Measurements from ENCODE around the gene FAM117B.
"Not testable (repeated sequence)": the region's sequence is repeated elsewhere in the genome, so short reads cannot be mapped to it uniquely, and the experiment has no call there.

FAM117B gene

GRCh38 chr2:202780514-202781021 lies 145.8 kb downstream of the FAM117B start:
- DNase-seq (ENCODE audit: low read depth, low spot score), result no peak
- no peaks in the 10 kb centered on the region for H3K27me3 ChIP-seq (ENCODE audit: insufficient read depth, insufficient read length)
- no peak overlapping the region for H3K4me3 ChIP-seq (ENCODE audit: insufficient read length, low read depth)
- H3K9me3 ChIP-seq (ENCODE audit: insufficient read depth, low read length), result no peaks in the 10 kb centered on the region
- no peak overlapping the region for H3K9ac ChIP-seq (ENCODE audit: insufficient read length, low read depth)
- H3K4me1 ChIP-seq (ENCODE audit: insufficient read depth, insufficient read length), result no peaks in the 10 kb centered on the region
- no peaks in the 10 kb centered on the region for H3K36me3 ChIP-seq (ENCODE audit: insufficient read depth, insufficient read length, low read length)
- TF ChIP-seq SUZ12 (IDR thresholded peaks at IDR 0.05; ENCODE audit: extremely low read depth, insufficient read depth, insufficient read length) (no peak), ZNF274 (IDR thresholded peaks at IDR 0.05; ENCODE audit: low read depth, low read length) (no peak), YY1 (IDR thresholded peaks at IDR 0.05; ENCODE audit: insufficient read depth, insufficient read length) (no peak)

- H3K9me3 ChIP-seq (ENCODE audit: insufficient read depth, low read length), result no peaks in the 10 kb centered on the region
- H3K36me3 ChIP-seq (ENCODE audit: insufficient read depth, insufficient read length, low read length), result no peaks in the 10 kb centered on the region
- TF ChIP-seq ZNF274 (IDR thresholded peaks at IDR 0.05; ENCODE audit: low read depth, low read length) (no peak), YY1 (IDR thresholded peaks at IDR 0.05; ENCODE audit: insufficient read depth, insufficient read length) (no peak), SUZ12 (IDR thresholded peaks at IDR 0.05; ENCODE audit: extremely low read depth, insufficient read depth, insufficient read length) (no peak)
- H3K4me1 ChIP-seq (ENCODE audit: insufficient read depth, insufficient read length), result no peaks in the 10 kb centered on the region
- no peaks in the 10 kb centered on the region for H3K27me3 ChIP-seq (ENCODE audit: insufficient read depth, insufficient read length)
- no peak for DNase-seq (ENCODE audit: low read depth, low spot score)
- H3K9ac ChIP-seq (ENCODE audit: insufficient read length, low read depth), result no peak overlapping the region
- H3K4me3 ChIP-seq (ENCODE audit: insufficient read length, low read depth), result no peak overlapping the region
These were observed 148.3 kb downstream of the FAM117B start for GRCh38 chr2:202782940-202783558.

GRCh38 chr2:202786842-202787241 lies 152.1 kb downstream of the FAM117B start:
- H3K9me3 ChIP-seq (ENCODE audit: insufficient read depth, low read length), result no peaks in the 10 kb centered on the region
- no peak for DNase-seq (ENCODE audit: low read depth, low spot score)
- no peaks in the 10 kb centered on the region for H3K4me1 ChIP-seq (ENCODE audit: insufficient read depth, insufficient read length)
- H3K27me3 ChIP-seq (ENCODE audit: insufficient read depth, insufficient read length), result no peaks in the 10 kb centered on the region
- TF ChIP-seq SUZ12 (IDR thresholded peaks at IDR 0.05; ENCODE audit: extremely low read depth, insufficient read depth, insufficient read length) (no peak), YY1 (IDR thresholded peaks at IDR 0.05; ENCODE audit: insufficient read depth, insufficient read length) (no peak), ZNF274 (IDR thresholded peaks at IDR 0.05; ENCODE audit: low read depth, low read length) (no peak)
- no peak overlapping the region for H3K4me3 ChIP-seq (ENCODE audit: insufficient read length, low read depth)
- H3K9ac ChIP-seq (ENCODE audit: insufficient read length, low read depth), result no peak overlapping the region
- H3K36me3 ChIP-seq (ENCODE audit: insufficient read depth, insufficient read length, low read length), result no peaks in the 10 kb centered on the region

- no peaks in the 10 kb centered on the region for H3K9me3 ChIP-seq (ENCODE audit: insufficient read depth, low read length)
- H3K27me3 ChIP-seq (ENCODE audit: insufficient read depth, insufficient read length), result no peaks in the 10 kb centered on the region
- H3K36me3 ChIP-seq (ENCODE audit: insufficient read depth, insufficient read length, low read length), result no peaks in the 10 kb centered on the region
- TF ChIP-seq SUZ12 (IDR thresholded peaks at IDR 0.05; ENCODE audit: extremely low read depth, insufficient read depth, insufficient read length) (no peak), ZNF274 (IDR thresholded peaks at IDR 0.05; ENCODE audit: low read depth, low read length) (no peak), YY1 (IDR thresholded peaks at IDR 0.05; ENCODE audit: insufficient read depth, insufficient read length) (no peak)
- peak; percentile 2 for DNase-seq (ENCODE audit: low read depth, low spot score)
- no peaks in the 10 kb centered on the region for H3K4me1 ChIP-seq (ENCODE audit: insufficient read depth, insufficient read length)
- no peak overlapping the region for H3K4me3 ChIP-seq (ENCODE audit: insufficient read length, low read depth)
- no peak overlapping the region for H3K9ac ChIP-seq (ENCODE audit: insufficient read length, low read depth)
These were observed 155.9 kb downstream of the FAM117B start for GRCh38 chr2:202790676-202791075.

GRCh38 chr2:202797944-202798343 lies 163.2 kb downstream of the FAM117B start:
- Histone ChIP-seq H3K9me3 (ENCODE audit: insufficient read depth, low read length) (peaks cover 10% of the 10 kb centered on the region; the same call in 1 of the 2 replicates), H3K4me1 (ENCODE audit: insufficient read depth, insufficient read length) (no peaks in the 10 kb centered on the region), H3K4me3 (ENCODE audit: insufficient read length, low read depth) (no peak overlapping the region), H3K27me3 (ENCODE audit: insufficient read depth, insufficient read length) (no peaks in the 10 kb centered on the region), H3K36me3 (ENCODE audit: insufficient read depth, insufficient read length, low read length) (no peaks in the 10 kb centered on the region), H3K9ac (ENCODE audit: insufficient read length, low read depth) (no peak overlapping the region)
- no peak for DNase-seq (ENCODE audit: low read depth, low spot score)
- no peak for TF ChIP-seq ZNF274 (IDR thresholded peaks at IDR 0.05; ENCODE audit: low read depth, low read length)
- no peak for TF ChIP-seq SUZ12 (IDR thresholded peaks at IDR 0.05; ENCODE audit: extremely low read depth, insufficient read depth, insufficient read length)
- TF ChIP-seq YY1 (IDR thresholded peaks at IDR 0.05; ENCODE audit: insufficient read depth, insufficient read length), result no peak

- H3K36me3 ChIP-seq (ENCODE audit: insufficient read depth, insufficient read length, low read length); H3K9ac ChIP-seq (ENCODE audit: insufficient read length, low read depth); H3K4me3 ChIP-seq (ENCODE audit: insufficient read length, low read depth); H3K9me3 ChIP-seq (ENCODE audit: insufficient read depth, low read length); H3K27me3 ChIP-seq (ENCODE audit: insufficient read depth, insufficient read length): not testable (repeated sequence)
- peaks cover 11% of the 10 kb centered on the region for H3K4me1 ChIP-seq (ENCODE audit: insufficient read depth, insufficient read length)
- peak; percentile 66 for DNase-seq (ENCODE audit: low read depth, low spot score)
These were observed 171.1 kb downstream of the FAM117B start for GRCh38 chr2:202805911-202806310.

GRCh38 chr2:202807431-202808138 lies 172.8 kb downstream of the FAM117B start:
- H3K4me3 ChIP-seq (ENCODE audit: insufficient read length, low read depth); H3K27me3 ChIP-seq (ENCODE audit: insufficient read depth, insufficient read length); H3K9ac ChIP-seq (ENCODE audit: insufficient read length, low read depth); DNase-seq (ENCODE audit: low read depth, low spot score); H3K36me3 ChIP-seq (ENCODE audit: insufficient read depth, insufficient read length, low read length); H3K9me3 ChIP-seq (ENCODE audit: insufficient read depth, low read length): not testable (repeated sequence)
- peaks cover 11% of the 10 kb centered on the region for H3K4me1 ChIP-seq (ENCODE audit: insufficient read depth, insufficient read length)

Data from NT2/D1 (cell line).